Skin of body (tissue), 2 donors: Measurements from ENCODE around the gene HLA-DPB1. TPM values are rescaled to one million over a fixed set of nuclear protein-coding genes. Genes with fewer than 3 reads are reported as not detected.
A peak's percentile ranks its signal among the peaks of the same experiment; 100 is the strongest.
"Not testable (repeated sequence)": the region's sequence is repeated elsewhere in the genome, so short reads cannot be mapped to it uniquely, and the experiment has no call there.

Source experiments
- DNase-seq: peaks from one replicate; lab custom pipeline; 2025; lab: John Stamatoyannopoulos, UW
- total RNA-seq: library from RNA; depleted of rRNA; stranded (reverse); fragments of >200 nt; gene quantifications from one replicate; pipeline ENCODE4 v1.2.3, GENCODE V29; 2014

HLA-DPB1 gene
- total RNA-seq: 19.6 TPM

DNA sequence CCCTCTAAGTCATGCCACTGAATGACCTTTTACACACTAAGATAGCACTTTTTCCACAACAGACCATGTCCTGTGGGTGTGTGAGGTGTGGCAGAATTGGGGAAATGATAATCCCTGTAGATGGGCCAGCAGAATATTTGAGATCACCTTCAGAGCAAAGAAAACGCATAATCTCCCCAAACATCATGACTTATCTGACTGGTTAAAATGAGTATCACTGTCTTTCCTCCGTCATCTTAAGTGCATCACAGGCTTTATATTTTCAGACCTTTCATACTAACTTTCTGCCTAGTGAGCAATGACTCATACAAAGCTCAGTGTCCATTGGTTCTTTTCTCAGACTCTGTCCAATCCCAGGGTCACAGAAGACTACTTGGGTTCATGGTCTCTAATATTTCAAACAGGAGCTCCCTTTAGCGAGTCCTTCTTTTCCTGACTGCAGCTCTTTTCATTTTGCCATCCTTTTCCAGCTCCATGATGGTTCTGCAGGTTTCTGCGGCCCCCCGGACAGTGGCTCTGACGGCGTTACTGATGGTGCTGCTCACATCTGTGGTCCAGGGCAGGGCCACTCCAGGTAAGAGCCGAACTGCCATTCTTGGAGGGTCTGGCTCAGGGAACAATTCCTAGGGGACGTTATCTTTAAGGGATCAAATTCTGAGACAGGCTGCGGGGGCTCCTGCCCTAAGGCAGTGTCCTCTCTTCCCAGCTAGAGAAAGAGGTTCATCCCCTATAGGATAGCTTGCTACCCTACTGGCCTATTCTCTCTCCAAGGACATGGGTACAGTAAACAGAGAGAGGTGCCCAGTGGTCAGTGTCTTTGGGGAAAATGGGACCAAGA is at the start of gene HLA-DPB1:
TSS of gene HLA-DPB1 (plus strand) at position 423 of the 838 bp plus-strand sequence. CDS start at position 475, 52 bp downstream.
- DNase-seq: peak; percentile 13

DNA sequence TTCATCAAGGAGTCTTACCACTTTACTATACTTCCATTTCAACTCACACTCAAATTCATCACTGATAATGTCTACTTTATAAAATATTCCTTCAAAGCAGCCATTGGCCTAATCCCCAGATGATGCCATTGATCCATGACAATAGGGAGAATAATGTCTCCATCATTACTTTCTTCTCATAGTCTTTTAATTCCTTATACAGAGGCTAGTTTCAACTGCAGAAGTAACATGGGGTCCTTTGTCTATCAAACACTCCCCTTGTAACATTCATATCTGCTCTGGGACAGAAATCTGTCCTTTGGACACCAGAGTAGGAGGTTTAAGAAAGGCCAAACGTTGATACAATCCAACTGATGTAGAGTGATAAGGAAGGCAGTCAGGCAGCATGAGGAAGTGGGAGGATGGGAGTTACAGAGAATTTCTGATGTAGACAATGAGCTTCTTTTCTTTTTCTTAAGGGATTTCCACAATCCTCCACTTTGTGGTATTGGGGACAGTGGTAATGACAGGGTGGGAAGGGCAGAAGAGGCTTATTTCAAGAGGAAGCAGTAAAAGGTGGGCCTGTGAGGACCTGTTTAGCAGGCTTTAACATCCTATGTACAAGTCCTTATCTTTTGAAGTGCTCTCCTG is 47.5 kb upstream of the HLA-DPB1 start:
- no peak for DNase-seq

DNA sequence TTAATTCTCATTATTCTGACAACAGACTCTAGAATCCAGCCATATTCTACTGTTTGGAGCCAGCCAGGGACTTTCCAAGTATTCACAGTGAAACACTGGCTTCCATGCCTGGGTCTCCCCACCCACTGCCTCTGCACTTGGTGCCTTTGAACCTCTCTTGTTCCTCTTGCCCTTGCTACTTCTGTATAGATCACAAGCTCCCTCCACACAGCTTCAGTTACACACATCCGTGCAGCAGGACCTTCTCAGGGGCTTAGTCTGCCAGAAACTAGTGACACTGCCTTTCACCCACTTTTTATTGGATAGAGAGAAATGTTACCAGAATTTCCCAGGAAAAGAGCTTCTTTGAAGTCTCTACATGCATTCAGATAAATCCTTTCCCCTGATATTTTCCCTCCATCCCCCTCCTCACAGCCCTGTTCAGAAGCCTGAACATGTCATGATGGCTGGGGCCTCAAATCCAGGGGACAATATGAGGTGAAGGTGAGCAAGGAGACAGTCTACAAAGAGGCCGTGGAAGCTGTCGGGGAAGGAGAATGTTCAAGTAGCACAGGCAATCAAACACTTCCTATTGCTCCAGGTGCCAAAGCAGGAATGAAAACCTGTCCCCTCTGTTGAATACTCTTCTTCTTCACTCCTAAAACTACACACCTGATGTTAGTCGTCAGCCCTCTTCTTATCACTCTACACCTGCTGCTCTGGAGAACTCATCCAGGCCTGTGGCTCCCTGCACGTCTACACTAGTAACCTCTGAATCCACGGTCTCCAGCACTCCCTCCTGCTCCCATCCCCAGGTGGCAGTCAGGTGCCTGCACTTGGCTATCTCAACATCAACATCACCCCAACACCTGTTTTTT is 46.2 kb upstream of the HLA-DPB1 start:
- DNase-seq: no peak

DNA sequence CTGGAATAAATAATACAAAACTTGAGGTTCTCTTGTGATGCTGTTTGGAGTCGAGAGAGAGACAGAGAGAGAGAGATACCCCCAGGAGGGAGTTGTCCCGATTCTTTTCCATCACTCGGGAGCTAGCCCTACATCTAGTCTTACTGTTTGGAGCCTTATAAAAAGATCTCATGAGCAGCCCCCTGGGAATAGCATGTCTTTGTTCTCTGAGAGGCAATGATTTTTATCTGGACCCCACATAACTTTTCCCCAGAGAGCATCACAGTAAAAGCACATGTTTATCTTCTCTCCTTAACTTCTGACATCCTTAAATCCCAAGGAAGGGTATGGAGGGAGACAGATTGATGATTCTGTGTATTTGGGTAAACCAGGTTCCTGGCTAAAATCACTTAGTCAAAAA is 45.5 kb upstream of the HLA-DPB1 start:
- DNase-seq: no peak

DNA sequence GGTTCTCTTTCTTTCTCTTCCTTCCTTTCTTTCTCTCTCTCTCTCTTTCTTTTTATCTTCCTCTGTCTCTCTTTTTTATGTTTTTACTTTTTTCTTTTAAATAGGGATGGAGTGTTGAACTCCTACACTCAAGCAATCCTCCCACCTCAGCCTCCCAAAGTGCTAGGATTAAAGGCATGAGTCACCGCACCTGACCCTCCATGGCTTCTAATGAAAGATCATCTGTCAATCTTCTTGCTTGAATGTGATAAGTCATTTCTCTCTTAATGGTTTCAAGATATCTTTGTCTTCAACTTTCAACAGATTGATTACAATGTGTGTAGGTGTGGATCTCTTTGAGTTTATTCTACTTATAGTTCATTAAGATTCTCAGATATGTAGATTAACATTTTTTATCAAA is 41.2 kb upstream of the HLA-DPB1 start:
- DNase-seq: no peak

DNA sequence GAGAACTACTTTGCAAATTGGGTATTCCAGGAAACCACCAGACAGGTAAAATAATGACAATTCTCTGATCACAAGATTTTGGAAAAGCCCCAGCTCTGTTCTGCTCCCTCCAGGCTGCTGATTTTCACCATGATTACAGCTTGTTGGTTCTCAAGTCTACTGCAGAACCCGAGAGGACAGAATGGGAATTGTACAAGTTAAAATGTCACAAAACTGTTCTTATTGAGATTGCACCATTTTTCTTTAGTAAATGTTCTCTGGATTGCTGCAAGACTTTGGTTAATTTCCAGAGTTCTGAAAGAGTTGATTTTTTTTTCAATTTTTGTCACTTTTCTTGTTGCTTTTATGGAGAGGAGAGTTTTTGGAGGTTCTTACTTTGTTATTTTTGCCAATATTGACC is 39.3 kb upstream of the HLA-DPB1 start:
- no peak for DNase-seq

- DNase-seq: no peak
Measured at GRCh38 chr6:33040157-33040556, 35.6 kb upstream of the HLA-DPB1 start.

GRCh38 chr6:33049323-33050013 is 26.3 kb upstream of the HLA-DPB1 start:
- DNase-seq: no peak

DNA sequence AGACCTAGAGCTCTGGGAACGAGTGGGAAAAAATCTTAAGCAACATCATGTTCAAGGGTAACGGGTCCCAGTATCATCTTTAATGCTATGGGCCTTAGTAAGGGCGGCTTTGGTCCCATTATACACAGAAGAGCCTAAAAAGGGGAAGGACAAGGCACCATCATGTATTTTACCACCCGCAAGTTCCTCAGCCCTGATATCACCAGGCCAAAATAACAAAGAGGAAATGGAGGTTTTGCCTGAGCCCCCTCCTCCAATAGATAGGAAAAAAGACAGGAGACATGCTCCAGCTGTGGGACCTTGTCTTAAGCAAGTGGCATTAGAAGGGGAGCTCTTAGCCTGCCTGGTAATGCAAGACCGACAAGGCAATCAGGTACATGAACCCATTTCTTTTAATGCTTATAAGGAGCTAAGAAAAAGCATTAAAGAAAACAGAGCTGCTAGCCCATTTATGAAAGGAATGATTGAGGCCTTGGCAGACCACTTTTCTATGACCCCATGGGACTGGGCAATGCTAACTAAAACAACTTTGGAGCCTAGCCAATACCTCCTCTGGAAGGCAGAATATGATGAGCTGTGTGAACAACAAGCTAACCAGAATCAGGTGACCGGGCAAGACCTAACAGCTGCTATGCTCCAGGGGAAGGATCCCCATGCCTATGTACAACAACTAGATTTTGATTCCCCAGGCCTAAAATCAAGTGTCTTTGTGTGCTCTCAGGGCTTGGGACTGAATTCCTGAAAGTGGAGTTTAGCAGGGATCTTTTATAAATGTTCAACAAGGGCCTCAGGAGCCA is 25.6 kb upstream of the HLA-DPB1 start:
- no peak for DNase-seq

- DNase-seq: no peak
Measured at GRCh38 chr6:33052627-33053026, 23.2 kb upstream of the HLA-DPB1 start.

DNA sequence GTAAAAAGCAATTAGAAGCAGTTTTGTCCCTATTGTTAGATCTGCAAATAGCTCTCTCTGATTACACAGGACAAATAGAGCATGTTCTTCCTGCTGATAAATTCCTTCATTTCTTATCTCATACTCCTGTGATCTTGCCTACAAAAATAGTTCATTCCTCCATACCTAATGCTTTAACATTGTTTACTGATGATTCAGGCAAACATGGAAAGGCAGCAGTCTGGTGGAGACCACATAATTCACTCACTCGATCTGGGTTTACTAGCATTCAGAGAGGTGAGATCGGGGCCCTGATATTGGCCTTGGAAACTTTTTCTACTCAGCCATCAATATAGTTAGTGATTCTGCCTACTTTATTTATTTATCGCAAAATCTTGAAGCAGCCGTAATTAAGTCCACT is 22.6 kb upstream of the HLA-DPB1 start:
- no peak for DNase-seq

DNA sequence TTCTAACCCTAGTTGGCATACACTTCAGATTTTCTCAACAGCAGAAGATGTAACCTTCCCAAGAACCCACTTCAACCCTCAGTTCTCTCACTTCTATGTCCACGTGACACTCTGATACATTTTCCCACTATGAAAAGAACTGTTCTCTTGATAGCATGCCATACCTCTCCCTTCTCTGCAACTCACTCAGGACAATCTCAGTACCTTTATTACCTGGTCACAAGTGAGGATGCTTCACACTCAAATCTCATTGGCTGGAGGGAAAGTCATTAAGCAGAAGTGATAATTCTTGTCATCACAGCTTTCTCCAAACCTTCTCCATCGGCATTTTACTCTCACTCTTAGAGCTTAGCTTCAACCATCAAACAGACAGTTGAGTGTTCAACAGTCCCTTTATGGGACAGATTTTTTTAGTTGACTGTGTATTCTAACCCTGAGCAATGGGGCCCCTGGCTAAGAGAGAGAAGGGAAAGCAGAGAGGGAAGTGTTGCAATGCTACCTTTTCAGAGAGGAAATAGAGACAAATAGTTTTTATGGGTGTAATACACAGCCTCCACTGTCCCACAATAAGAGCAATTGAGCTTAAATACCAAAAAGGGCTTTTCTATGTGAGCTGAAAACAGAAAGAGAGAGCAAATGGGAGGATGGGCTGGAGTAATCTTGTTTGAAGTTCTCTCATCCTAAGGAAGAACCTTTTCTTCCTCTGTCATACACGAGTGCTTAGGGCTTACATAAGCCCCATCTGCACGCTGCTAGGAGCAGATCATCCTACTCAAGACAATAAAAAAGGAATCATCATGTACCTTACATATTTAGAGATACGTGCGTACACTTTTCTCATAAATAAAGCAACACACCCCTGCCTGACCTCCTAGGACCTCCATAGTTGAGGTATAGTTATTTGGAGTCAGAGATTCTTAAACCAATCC is 18.3 kb upstream of the HLA-DPB1 start:
- no peak for DNase-seq

DNA sequence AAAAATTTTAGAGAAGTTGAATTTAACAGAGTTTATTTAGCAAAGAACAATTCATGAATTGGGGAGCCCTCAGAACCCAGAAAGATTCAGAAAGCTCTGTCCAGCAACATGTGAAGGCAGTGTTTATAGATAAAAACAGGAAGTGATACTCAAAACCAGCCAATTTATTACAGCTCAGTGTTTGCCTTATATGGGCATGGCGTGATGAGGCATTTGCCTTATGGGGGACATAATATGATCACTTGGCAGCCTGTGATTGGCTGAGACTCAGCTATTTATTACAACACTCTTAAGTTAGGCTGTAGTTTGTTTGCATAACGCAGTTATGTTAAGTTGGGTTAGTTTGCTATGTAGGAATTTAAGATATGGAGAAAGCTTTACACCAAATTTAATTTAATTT is 13.8 kb upstream of the HLA-DPB1 start:
- no peak for DNase-seq

- not testable (repeated sequence) for DNase-seq
Measured at GRCh38 chr6:33063435-33063834, 12.4 kb upstream of the HLA-DPB1 start.

- no peak for DNase-seq
Measured at GRCh38 chr6:33064723-33065122, 11.1 kb upstream of the HLA-DPB1 start.

DNA sequence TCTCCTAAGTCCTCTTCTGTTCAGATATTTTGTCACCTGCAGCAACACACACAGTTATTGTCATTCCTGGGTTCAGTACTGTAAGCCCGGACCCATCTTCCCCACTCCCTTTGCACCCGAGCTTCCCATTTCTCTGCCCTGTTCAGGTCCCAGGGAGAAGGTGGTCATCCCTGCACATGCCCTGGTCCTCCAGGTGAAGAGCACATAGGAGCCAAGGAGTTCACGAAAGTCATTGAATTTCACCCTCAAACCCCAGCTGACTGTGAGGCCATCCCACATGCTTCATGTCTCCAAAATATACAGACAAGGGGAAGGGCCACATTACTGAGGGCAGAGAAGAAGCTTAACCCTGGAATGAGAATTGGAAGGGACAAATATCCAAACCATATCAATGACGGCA is 10.5 kb upstream of the HLA-DPB1 start:
- DNase-seq: no peak

DNA sequence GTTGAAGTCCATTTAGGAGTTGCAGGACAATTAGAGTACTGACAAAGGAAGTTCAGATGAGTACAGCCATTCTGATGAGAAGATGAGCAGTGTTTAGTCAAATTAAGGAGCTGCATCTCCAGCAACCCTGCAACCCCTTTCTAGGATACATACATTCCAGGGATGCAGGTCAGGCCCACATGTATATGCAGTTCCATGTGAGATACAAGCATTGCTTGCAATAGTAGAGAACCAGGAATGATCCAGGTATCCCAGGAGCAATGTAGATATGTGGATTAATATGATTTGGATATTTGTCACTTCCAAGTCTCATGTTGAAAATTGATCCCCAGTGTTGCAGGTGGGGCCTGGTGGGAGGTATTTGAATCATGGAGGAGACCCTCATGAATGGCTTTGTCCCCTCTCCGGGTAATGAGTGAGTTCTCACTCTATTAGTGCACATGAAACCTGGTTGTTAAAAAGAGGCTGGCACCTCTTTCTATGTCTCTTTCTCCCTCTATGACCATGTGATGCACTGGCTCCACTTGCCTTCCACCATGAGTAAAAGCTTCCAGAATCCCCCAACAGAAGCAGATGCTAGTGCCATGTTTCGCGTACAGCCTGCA is 8.8 kb upstream of the HLA-DPB1 start:
- no peak for DNase-seq

DNA sequence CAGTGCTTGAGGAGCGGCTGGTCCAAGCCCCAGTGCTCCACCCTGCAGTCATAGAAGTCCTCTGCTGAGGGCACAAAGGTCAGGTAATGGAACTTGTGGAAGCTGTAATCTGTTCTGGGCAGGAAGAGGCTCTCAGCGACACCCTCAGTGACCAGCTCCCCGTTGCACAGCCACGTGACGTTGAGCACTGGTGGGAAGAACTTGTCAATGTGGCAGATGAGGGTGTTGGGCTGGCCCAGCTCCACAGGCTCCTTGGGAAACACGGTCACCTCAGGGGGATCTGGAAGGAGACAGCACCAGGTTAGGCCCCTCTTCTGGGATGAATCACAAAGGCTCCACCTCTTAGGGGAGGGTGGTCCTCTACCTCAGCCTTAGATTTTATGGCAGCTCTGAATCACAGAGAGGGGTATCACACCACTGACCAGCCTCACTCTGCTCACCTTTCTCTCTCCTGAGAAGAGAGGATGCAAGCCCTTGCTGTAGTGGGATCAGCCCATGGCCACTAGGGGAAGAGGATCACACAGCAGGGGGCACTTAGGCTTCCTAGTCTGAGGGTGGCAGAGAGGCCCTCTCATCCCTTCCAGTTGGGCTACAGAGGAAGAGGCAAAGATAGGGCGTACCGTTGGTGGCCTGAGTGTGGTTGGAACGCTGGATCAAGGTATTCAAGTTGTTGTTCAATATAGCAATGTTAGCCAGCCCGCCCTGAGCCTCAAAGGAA is 6.6 kb upstream of the HLA-DPB1 start:
- DNase-seq: no peak
